Esophagus muscularis mucosa (tissue), 3 donors: Measurements from ENCODE around the gene TPK1.

Experiments
- EP300 ChIP-seq: sonication (generic); formaldehyde crosslinking; IDR thresholded peaks from one replicate; pipeline ENCODE4 v1.6.1; 2017; ENCODE audit warnings: antibody characterized with exemption
- TF ChIP-seq, protein P1 (sequence below), 3 experiments: fragments of 200-600 bp in 2 of 3; fragments of 450-650 bp in 1 of 3; sonication (generic) in 2 of 3; IDR thresholded peaks; one replicate each; pipeline ENCODE4 v1.5.1; 2017 to 2019; ENCODE audit warnings: antibody characterized with exemption in 3 of 3, mild to moderate bottlenecking in 2 of 3, moderate library complexity in 1 of 3

DNA sequence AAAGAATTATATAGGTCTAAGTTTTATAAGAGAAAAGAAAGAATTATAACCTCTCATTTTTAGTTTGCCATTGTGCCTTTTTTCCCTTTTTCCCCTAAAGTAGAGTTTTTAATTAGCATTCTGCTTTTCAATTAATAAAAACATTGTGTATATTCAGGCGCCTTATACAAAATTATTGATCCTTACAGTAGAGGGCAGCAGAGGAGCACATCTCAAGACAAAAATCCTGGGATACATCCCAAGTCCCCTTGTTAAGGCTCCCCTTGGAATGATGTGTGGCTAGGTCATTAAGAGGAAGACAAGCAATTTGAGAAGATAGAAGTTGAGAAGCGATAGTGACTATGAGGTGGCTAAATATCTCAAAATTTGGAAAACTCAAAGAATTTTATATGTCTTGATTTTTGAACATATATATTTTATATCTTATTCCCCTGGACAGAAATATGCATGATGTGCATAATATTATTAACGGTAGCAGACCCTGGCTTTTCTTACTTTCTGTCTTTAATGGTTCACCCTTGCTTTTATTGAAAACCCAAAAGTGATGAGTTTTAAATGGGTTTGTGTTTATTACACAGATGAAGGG lies 19.1 kb upstream of the TPK1 start:
- TF ChIP-seq EP300 = no peak
- TF ChIP-seq, protein P1, sequence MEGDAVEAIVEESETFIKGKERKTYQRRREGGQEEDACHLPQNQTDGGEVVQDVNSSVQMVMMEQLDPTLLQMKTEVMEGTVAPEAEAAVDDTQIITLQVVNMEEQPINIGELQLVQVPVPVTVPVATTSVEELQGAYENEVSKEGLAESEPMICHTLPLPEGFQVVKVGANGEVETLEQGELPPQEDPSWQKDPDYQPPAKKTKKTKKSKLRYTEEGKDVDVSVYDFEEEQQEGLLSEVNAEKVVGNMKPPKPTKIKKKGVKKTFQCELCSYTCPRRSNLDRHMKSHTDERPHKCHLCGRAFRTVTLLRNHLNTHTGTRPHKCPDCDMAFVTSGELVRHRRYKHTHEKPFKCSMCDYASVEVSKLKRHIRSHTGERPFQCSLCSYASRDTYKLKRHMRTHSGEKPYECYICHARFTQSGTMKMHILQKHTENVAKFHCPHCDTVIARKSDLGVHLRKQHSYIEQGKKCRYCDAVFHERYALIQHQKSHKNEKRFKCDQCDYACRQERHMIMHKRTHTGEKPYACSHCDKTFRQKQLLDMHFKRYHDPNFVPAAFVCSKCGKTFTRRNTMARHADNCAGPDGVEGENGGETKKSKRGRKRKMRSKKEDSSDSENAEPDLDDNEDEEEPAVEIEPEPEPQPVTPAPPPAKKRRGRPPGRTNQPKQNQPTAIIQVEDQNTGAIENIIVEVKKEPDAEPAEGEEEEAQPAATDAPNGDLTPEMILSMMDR (IDR thresholded peaks at IDR 0.05) = peak in 2 of 3 experiments; percentile 29 to 52
